DMS53 treated with DMSO at 0.1 percent for 48 hours (cell line): ENCODE data around the gene ST6GAL1.
A peak's percentile ranks its signal among the peaks of the same experiment; 100 is the strongest.
"Not testable (repeated sequence)": the region's sequence is repeated elsewhere in the genome, so short reads cannot be mapped to it uniquely, and the experiment has no call there.

Experiments used
- DNase-seq: peaks from one replicate; lab custom pipeline; 2025; ENCODE audit not compliant: unreplicated experiment; lab: John Stamatoyannopoulos, UW

ST6GAL1 gene

GRCh38 chr3:186991470-186991869, 61.1 kb downstream of the ST6GAL1 start:
- no peak for DNase-seq

GRCh38 chr3:186992096-186992495, 61.8 kb downstream of the ST6GAL1 start:
- not testable (repeated sequence) for DNase-seq

- no peak for DNase-seq
These were observed 63.0 kb downstream of the ST6GAL1 start for GRCh38 chr3:186993210-186993782.

- DNase-seq = no peak
These were observed 64.0 kb downstream of the ST6GAL1 start for GRCh38 chr3:186994000-186994955.

GRCh38 chr3:186996356-186996755, 66.0 kb downstream of the ST6GAL1 start:
- peak; percentile 41 for DNase-seq

- DNase-seq = no peak
These were observed 66.7 kb downstream of the ST6GAL1 start for GRCh38 chr3:186997061-186997460.

GRCh38 chr3:186997473-186997939, 67.2 kb downstream of the ST6GAL1 start:
- DNase-seq = no peak

- DNase-seq = no peak
These were observed 68.6 kb downstream of the ST6GAL1 start for GRCh38 chr3:186998937-186999368.

GRCh38 chr3:187000711-187001151, 70.4 kb downstream of the ST6GAL1 start:
- DNase-seq = no peak

GRCh38 chr3:187002915-187003314, 72.6 kb downstream of the ST6GAL1 start:
- no peak for DNase-seq

- no peak for DNase-seq
These were observed 75.6 kb downstream of the ST6GAL1 start for GRCh38 chr3:187005827-187006481.

- DNase-seq = no peak
These were observed 76.7 kb downstream of the ST6GAL1 start for GRCh38 chr3:187006864-187007630.

- DNase-seq = not testable (repeated sequence)
These were observed 80.1 kb downstream of the ST6GAL1 start for GRCh38 chr3:187010382-187010781.

- no peak for DNase-seq
These were observed 81.6 kb downstream of the ST6GAL1 start for GRCh38 chr3:187011915-187012314.

- DNase-seq = no peak
These were observed 82.3 kb downstream of the ST6GAL1 start for GRCh38 chr3:187012609-187013051.

- DNase-seq = no peak
These were observed 82.9 kb downstream of the ST6GAL1 start for GRCh38 chr3:187013159-187013716.

- DNase-seq = no peak
These were observed 84.1 kb downstream of the ST6GAL1 start for GRCh38 chr3:187014417-187014864.

- no peak for DNase-seq
These were observed 85.7 kb downstream of the ST6GAL1 start for GRCh38 chr3:187015903-187016638.

GRCh38 chr3:187016639-187017345, 86.5 kb downstream of the ST6GAL1 start:
- DNase-seq = no peak
